SH-SY5Y (cell line): ENCODE results near the gene SPATA46.

Experiments
- GATA2 ChIP-seq: IDR thresholded peaks from 2 replicates; pipeline ENCODE4 v1.6.1; 2011; ENCODE audit warnings: mild to moderate bottlenecking, low read depth, low read length
- GATA3 ChIP-seq: IDR thresholded peaks from 2 replicates; pipeline ENCODE4 v1.6.1; 2011; ENCODE audit warnings: low read depth, mild to moderate bottlenecking, low read length, moderate library complexity

Gene SPATA46

DNA sequence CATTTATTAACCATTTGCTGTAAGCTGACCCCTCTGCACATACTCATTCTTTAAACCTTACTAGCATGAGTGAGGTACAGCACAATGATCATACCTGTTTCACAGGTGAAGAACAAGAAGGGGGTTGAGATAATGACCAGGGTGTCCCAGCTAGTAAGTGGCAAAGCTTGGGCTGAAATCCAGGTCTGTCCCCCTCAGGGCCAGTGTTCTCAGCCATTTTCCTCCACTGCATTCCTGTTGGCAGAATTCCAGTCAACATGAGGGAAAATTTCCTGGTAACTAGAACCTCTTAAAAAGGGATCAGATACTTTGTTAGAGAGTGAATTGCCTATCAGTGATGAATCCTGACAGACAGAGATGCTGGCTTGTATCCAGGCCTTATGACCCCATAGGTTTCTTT, 48.1 kb downstream of the SPATA46 start:
- TF ChIP-seq GATA2: no peak; the same call in 1 of the 2 replicates
- no peak for TF ChIP-seq GATA3

GRCh38 chr1:162327788-162328165, 48.9 kb downstream of the SPATA46 start:
- TF ChIP-seq GATA2: no peak
- no peak for TF ChIP-seq GATA3

GRCh38 chr1:162327144-162327787, 49.4 kb downstream of the SPATA46 start:
- TF ChIP-seq GATA2 (no peak), GATA3 (no peak)

- TF ChIP-seq GATA3: no peak
- no peak for TF ChIP-seq GATA2
Measured at GRCh38 chr1:162326559-162326958, 50.1 kb downstream of the SPATA46 start.

GRCh38 chr1:162324396-162324795, 52.3 kb downstream of the SPATA46 start:
- TF ChIP-seq GATA3 (no peak), GATA2 (no peak)
